ENCODE data around the gene FHIT.

DNA sequence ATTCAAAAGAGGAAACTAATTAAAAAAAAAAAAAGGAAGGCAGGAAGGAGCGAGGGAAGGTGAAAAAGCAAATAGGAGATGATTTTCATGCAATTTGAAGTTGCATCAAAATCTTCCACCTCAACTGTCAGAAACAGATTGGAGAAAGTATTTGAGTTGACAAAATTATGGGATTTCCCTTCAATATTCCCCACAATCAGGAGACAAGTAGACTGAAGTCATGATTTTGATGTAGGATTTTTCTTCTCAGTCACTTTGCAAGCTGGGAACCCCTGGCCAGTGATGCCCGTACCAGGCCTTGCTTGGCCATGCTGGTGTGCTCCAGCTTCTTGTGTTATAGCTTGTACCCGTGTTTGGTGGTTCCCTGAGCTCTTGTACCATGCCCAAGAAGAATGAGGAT, 1347.0 kb downstream of the FHIT start:
- TF ChIP-seq EZH2phosphoT487 (conservative IDR thresholded peaks at IDR 0.05; ENCODE audit: low read length), result no peak
- TF ChIP-seq, protein P1, sequence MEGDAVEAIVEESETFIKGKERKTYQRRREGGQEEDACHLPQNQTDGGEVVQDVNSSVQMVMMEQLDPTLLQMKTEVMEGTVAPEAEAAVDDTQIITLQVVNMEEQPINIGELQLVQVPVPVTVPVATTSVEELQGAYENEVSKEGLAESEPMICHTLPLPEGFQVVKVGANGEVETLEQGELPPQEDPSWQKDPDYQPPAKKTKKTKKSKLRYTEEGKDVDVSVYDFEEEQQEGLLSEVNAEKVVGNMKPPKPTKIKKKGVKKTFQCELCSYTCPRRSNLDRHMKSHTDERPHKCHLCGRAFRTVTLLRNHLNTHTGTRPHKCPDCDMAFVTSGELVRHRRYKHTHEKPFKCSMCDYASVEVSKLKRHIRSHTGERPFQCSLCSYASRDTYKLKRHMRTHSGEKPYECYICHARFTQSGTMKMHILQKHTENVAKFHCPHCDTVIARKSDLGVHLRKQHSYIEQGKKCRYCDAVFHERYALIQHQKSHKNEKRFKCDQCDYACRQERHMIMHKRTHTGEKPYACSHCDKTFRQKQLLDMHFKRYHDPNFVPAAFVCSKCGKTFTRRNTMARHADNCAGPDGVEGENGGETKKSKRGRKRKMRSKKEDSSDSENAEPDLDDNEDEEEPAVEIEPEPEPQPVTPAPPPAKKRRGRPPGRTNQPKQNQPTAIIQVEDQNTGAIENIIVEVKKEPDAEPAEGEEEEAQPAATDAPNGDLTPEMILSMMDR (IDR thresholded peaks at IDR 0.05; ENCODE audit: insufficient read depth, low read length, poor library complexity, severe bottlenecking), result no peak
